H9 (cell line): ENCODE measurements around the gene TMC1. TPM values are rescaled to one million over a fixed set of nuclear protein-coding genes. Genes with fewer than 3 reads are reported as not detected.

ENCODE experiments used
- DNase-seq: peaks from one replicate; pipeline ENCODE4 v3.0.0-alpha.2; 2017
- H2AFZ ChIP-seq: one replicate; pipeline ENCODE4 v1.6.1; 2013; ENCODE audit warnings: mild to moderate bottlenecking, low read length, control low read depth, moderate library complexity
- H2AK5ac ChIP-seq: 2 replicates; pipeline ENCODE4 v1.6.1; 2013; ENCODE audit warnings: low read length, control low read depth, mixed read lengths; ENCODE audit not compliant: insufficient read length
- H2BK120ac ChIP-seq: one replicate; pipeline ENCODE4 v1.6.1; 2013; ENCODE audit warnings: low read depth, mild to moderate bottlenecking, low read length, control low read depth, inconsistent platforms; ENCODE audit not compliant: poor library complexity, severe bottlenecking
- H2BK12ac ChIP-seq: 2 replicates; pipeline ENCODE4 v1.6.1; 2013; ENCODE audit warnings: low read length, control low read depth, mixed read lengths, low read depth; ENCODE audit not compliant: insufficient read length
- H2BK15ac ChIP-seq: 2 replicates; pipeline ENCODE4 v1.6.1; 2013; ENCODE audit warnings: low read depth, low read length, control low read depth
- H2BK20ac ChIP-seq: one replicate; pipeline ENCODE4 v1.6.1; 2013; ENCODE audit warnings: low read depth, mild to moderate bottlenecking, low read length, control low read depth, inconsistent platforms; ENCODE audit not compliant: poor library complexity, severe bottlenecking
- H2BK5ac ChIP-seq: 2 replicates; pipeline ENCODE4 v1.6.1; 2013; ENCODE audit warnings: low read length, control low read depth, mixed read lengths; ENCODE audit not compliant: insufficient read length
- H3K14ac ChIP-seq: 2 replicates; pipeline ENCODE4 v1.6.1; 2013; ENCODE audit warnings: low read length, control low read depth; ENCODE audit not compliant: insufficient read depth
- H3K18ac ChIP-seq: 2 replicates; pipeline ENCODE4 v1.6.1; 2013; ENCODE audit warnings: low read depth, mild to moderate bottlenecking, mixed read lengths, low read length, control low read depth; ENCODE audit not compliant: insufficient read length
- H3K23ac ChIP-seq: 2 replicates; pipeline ENCODE4 v1.6.1; 2013; ENCODE audit warnings: low read length, control low read depth, mixed read lengths, low read depth; ENCODE audit not compliant: insufficient read length
- H3K23me2 ChIP-seq: 2 replicates; pipeline ENCODE4 v1.6.1; 2013; ENCODE audit warnings: low read depth, mild to moderate bottlenecking, mixed read lengths, low read length, control low read depth; ENCODE audit not compliant: insufficient read length, poor library complexity, severe bottlenecking
- H3K27ac ChIP-seq: 2 replicates; pipeline ENCODE4 v1.5.1; 2013; ENCODE audit warnings: low read length, control low read depth, mixed read lengths, low read depth; ENCODE audit not compliant: insufficient read length
- H3K27me3 ChIP-seq: 2 replicates; pipeline ENCODE4 v1.6.1; 2013; ENCODE audit warnings: low read length, control low read depth, inconsistent platforms; ENCODE audit not compliant: insufficient read depth
- H3K4ac ChIP-seq: 2 replicates; pipeline ENCODE4 v1.6.1; 2013; ENCODE audit warnings: low read depth, mild to moderate bottlenecking, control low read depth, inconsistent platforms, low read length, moderate library complexity
- H3K4me1 ChIP-seq: 2 replicates; pipeline ENCODE4 v1.6.1; 2013; ENCODE audit warnings: low read length, control low read depth, inconsistent platforms; ENCODE audit not compliant: insufficient read depth
- H3K4me2 ChIP-seq: 2 replicates; pipeline ENCODE4 v1.6.1; 2013; ENCODE audit warnings: low read length, control low read depth, mixed read lengths; ENCODE audit not compliant: insufficient read length, insufficient read depth
- H3K56ac ChIP-seq: 2 replicates; pipeline ENCODE4 v1.6.1; 2013; ENCODE audit warnings: low read depth, mild to moderate bottlenecking, mixed read lengths, low read length, control low read depth; ENCODE audit not compliant: insufficient read length
- H3K79me1 ChIP-seq: 2 replicates; pipeline ENCODE4 v1.6.1; 2013; ENCODE audit warnings: low read depth, mild to moderate bottlenecking, moderate library complexity, low read length, control low read depth, inconsistent platforms; ENCODE audit not compliant: insufficient read depth, poor library complexity, severe bottlenecking
- H3K79me2 ChIP-seq: 2 replicates; pipeline ENCODE4 v1.6.1; 2013; ENCODE audit warnings: low read length, control low read depth, inconsistent platforms; ENCODE audit not compliant: insufficient read depth
- H3K9ac ChIP-seq: 2 replicates; pipeline ENCODE4 v1.6.1; 2013; ENCODE audit warnings: low read length, control low read depth, mixed read lengths; ENCODE audit not compliant: insufficient read length; ENCODE audit errors: extremely low read depth
- H3K9me3 ChIP-seq: one replicate; pipeline ENCODE4 v1.6.1; 2013; ENCODE audit warnings: low read depth, low read length, inconsistent platforms; ENCODE audit not compliant: control insufficient read depth
- H3T11ph ChIP-seq: one replicate; pipeline ENCODE4 v1.6.1; 2013; ENCODE audit warnings: mild to moderate bottlenecking, low read length, control low read depth, inconsistent platforms
- H4K20me1 ChIP-seq: one replicate; pipeline ENCODE4 v1.6.1; 2013; ENCODE audit not compliant: control insufficient read depth, insufficient read length, insufficient read depth
- H4K5ac ChIP-seq: 2 replicates; pipeline ENCODE4 v1.6.1; 2013; ENCODE audit warnings: low read depth, mild to moderate bottlenecking, mixed read lengths, low read length, control low read depth; ENCODE audit not compliant: insufficient read length
- H4K8ac ChIP-seq: replicated peaks from 2 replicates; pipeline ENCODE4 v1.6.1; 2013; ENCODE audit warnings: low read length, control low read depth, mixed read lengths, low read depth; ENCODE audit not compliant: insufficient read length
- H4K91ac ChIP-seq: 2 replicates; pipeline ENCODE4 v1.6.1; 2013; ENCODE audit warnings: low read depth, mild to moderate bottlenecking, moderate library complexity, mixed read lengths, low read length, control low read depth; ENCODE audit not compliant: insufficient read length
- H3K27ac Mint-ChIP-seq, 3 experiments: 2 replicates in 2 of 3; 3 replicates in 1 of 3; pipeline ENCODE4 v1.8.0; 2020 to 2021; ENCODE audit warnings: mixed read lengths in 3 of 3, mild to moderate bottlenecking in 1 of 3, moderate library complexity in 1 of 3
- H3K27me3 Mint-ChIP-seq: 2 replicates; pipeline ENCODE4 v1.8.0; 2021; ENCODE audit warnings: low read depth, mild to moderate bottlenecking, moderate library complexity, mixed read lengths
- H3K36me3 Mint-ChIP-seq, 3 experiments: 2 replicates in 2 of 3; 3 replicates in 1 of 3; pipeline ENCODE4 v1.8.0; 2020 to 2021; ENCODE audit warnings: low read depth in 3 of 3, mixed read lengths in 3 of 3; ENCODE audit not compliant: insufficient read depth in 1 of 3
- H3K4me1 Mint-ChIP-seq, 2 experiments: 2 replicates each; pipeline ENCODE4 v1.8.0; 2020; ENCODE audit warnings: mixed read lengths in 2 of 2
- H3K4me3 Mint-ChIP-seq, 2 experiments: 2 replicates in 1 of 2; 3 replicates in 1 of 2; pipeline ENCODE4 v1.8.0; 2020 to 2021; ENCODE audit warnings: mild to moderate bottlenecking in 2 of 2, mixed read lengths in 2 of 2, moderate library complexity in 1 of 2
- H3K9me3 Mint-ChIP-seq, 2 experiments: 2 replicates in 1 of 2; 3 replicates in 1 of 2; pipeline ENCODE4 v1.8.0; 2020; ENCODE audit warnings: mild to moderate bottlenecking in 2 of 2, mixed read lengths in 2 of 2, moderate library complexity in 1 of 2
- CTCF ChIP-seq: fragments of 200-600 bp; sonication (generic); conservative IDR thresholded peaks from 3 replicates; pipeline ENCODE4 v1.8.0; 2021; ENCODE audit warnings: antibody characterized with exemption, mild to moderate bottlenecking
- WGBS: extraction: QIAGEN DNeasy Blood & Tissue Kit; methylation state at CpG from one replicate; pipeline ENCODE4 v1.1.7; 2013; ENCODE audit warnings: missing lambda C conversion rate, low lambda C conversion rate, mixed read lengths; ENCODE audit not compliant: insufficient read length; ENCODE audit errors: extremely low coverage; 5-methylcytosine and 5-hydroxymethylcytosine counted together
- total RNA-seq: library from RNA; stranded (reverse); gene quantifications from 2 replicates; pipeline ENCODE4 v1.2.1, GENCODE V29; 2021

TMC1 gene
- total RNA-seq, 1 experiment from 2014 or later = 2.4 TPM

GRCh38 chr9:72695365-72695764 is 174.0 kb downstream of the TMC1 start:
- TF ChIP-seq CTCF = peak; percentile 36; the same call in 2 of the 3 replicates
- H3K14ac ChIP-seq = no peak overlapping the region
- H4K20me1 ChIP-seq = no peaks in the 10 kb centered on the region
- no peaks in the 10 kb centered on the region for H3K27me3 ChIP-seq
- H3K4me2 ChIP-seq = no peak overlapping the region
- no peaks in the 10 kb centered on the region for H3K27me3 Mint-ChIP-seq
- no CpG with 5 or more reads among the region's 3 CpGs for WGBS
- no peak for DNase-seq
- H3K9ac ChIP-seq = no peak overlapping the region
- H3K4ac ChIP-seq = no peak overlapping the region
- no peak overlapping the region for H4K8ac ChIP-seq
- no peak overlapping the region for H3T11ph ChIP-seq
- H2BK5ac ChIP-seq = no peak overlapping the region
- H3K27ac ChIP-seq = no peak overlapping the region
- H2AFZ ChIP-seq = no peak overlapping the region
- no peaks in the 10 kb centered on the region for H3K79me2 ChIP-seq
- H3K18ac ChIP-seq = no peak overlapping the region
- H2AK5ac ChIP-seq = no peak overlapping the region
- H2BK20ac ChIP-seq = no peak overlapping the region
- no peak overlapping the region for H2BK12ac ChIP-seq
- no peak overlapping the region for H3K4me3 Mint-ChIP-seq
- peaks cover 5 to 27% (median 14%) of the 10 kb centered on the region in 3 experiments; a peak in 5 of 7 replicates for H3K36me3 Mint-ChIP-seq
- H3K4me1 Mint-ChIP-seq = peaks cover 6% of the 10 kb centered on the region in 2 experiments
- no peak overlapping the region for H2BK120ac ChIP-seq
- no peaks in the 10 kb centered on the region for H3K4me1 ChIP-seq
- H2BK15ac ChIP-seq = no peak overlapping the region
- no peak overlapping the region for H4K5ac ChIP-seq
- H3K79me1 ChIP-seq = no peaks in the 10 kb centered on the region
- H3K27ac Mint-ChIP-seq = no peak overlapping the region
- H3K23me2 ChIP-seq = no peaks in the 10 kb centered on the region
- H3K56ac ChIP-seq = no peak overlapping the region
- no peak overlapping the region for H3K23ac ChIP-seq
- H3K9me3 Mint-ChIP-seq = peaks cover 7 to 14% of the 10 kb centered on the region in 2 experiments; a peak in 4 of 5 replicates
- H3K9me3 ChIP-seq = no peaks in the 10 kb centered on the region
- no peak overlapping the region for H4K91ac ChIP-seq
